ENCODE data around the gene VPS37D.
"Not testable (repeated sequence)": the region's sequence is repeated elsewhere in the genome, so short reads cannot be mapped to it uniquely, and the experiment has no call there.

The VPS37D gene

GRCh38 chr7:73706126-73707044, 38.8 kb downstream of the VPS37D start:
- DNase-seq, result no peak

GRCh38 chr7:73707045-73707631, 39.5 kb downstream of the VPS37D start:
- DNase-seq, result no peak

- DNase-seq, result no peak
These were observed 41.4 kb downstream of the VPS37D start for GRCh38 chr7:73708961-73709549.

- DNase-seq, result no peak
These were observed 45.1 kb downstream of the VPS37D start for GRCh38 chr7:73712773-73713172.

- DNase-seq, result not testable (repeated sequence)
These were observed 45.7 kb downstream of the VPS37D start for GRCh38 chr7:73713319-73713718.

- DNase-seq, result no peak
These were observed 48.2 kb downstream of the VPS37D start for GRCh38 chr7:73715648-73716317.

GRCh38 chr7:73716318-73716890, 48.8 kb downstream of the VPS37D start:
- no peak for DNase-seq

GRCh38 chr7:73717025-73717807, 49.6 kb downstream of the VPS37D start:
- no peak for DNase-seq

GRCh38 chr7:73717991-73718405, 50.4 kb downstream of the VPS37D start:
- peak; percentile 31 for DNase-seq

- DNase-seq, result no peak
These were observed 50.8 kb downstream of the VPS37D start for GRCh38 chr7:73718438-73718881.

GRCh38 chr7:73718905-73719805, 51.5 kb downstream of the VPS37D start, which contains the start of gene STX1A:
Gene STX1A (minus strand): TSS chr7:73719669. CDS start chr7:73719631, 38 bp downstream.
- DNase-seq, result peak; percentile 56

GRCh38 chr7:73719806-73720169, 52.2 kb downstream of the VPS37D start:
- DNase-seq, result no peak

- not testable (repeated sequence) for DNase-seq
These were observed 52.8 kb downstream of the VPS37D start for GRCh38 chr7:73720443-73720842.

- no peak for DNase-seq
These were observed 53.8 kb downstream of the VPS37D start for GRCh38 chr7:73721377-73721817.

All from activated gamma-delta T cell (primary cell).